GM23338 (cell line): ENCODE results near the gene FHL2. TPM values are rescaled to one million over a fixed set of nuclear protein-coding genes. Genes with fewer than 3 reads are reported as not detected.

ENCODE experiments used
- ATAC-seq: fragments of 200-7000 bp; cut with Tn5 transposase; 3 replicates; pipeline ENCODE4 v1.9.1; 2020
- DNase-seq: peaks from one replicate; pipeline ENCODE4 v3.0.0-alpha.2; 2015; ENCODE audit warnings: low spot score
- H2AFZ ChIP-seq: fragments of 200-600 bp; sonication (generic); 2 replicates; pipeline ENCODE4 v1.8.0; 2016; ENCODE audit warnings: antibody characterized with exemption, mild to moderate bottlenecking, moderate library complexity
- H3F3A ChIP-seq: fragments of 200-600 bp; sonication (generic); replicated peaks from 2 replicates; pipeline ENCODE4 v1.8.0; 2017; ENCODE audit warnings: antibody characterized with exemption, mixed run types, low read depth
- H3K27ac ChIP-seq: fragments of 200-600 bp; sonication (generic); 2 replicates; pipeline ENCODE4 v1.6.1; 2016; ENCODE audit warnings: low read depth
- H3K27me3 ChIP-seq: fragments of 200-600 bp; sonication (generic); 2 replicates; pipeline ENCODE4 v1.8.0; 2016; ENCODE audit warnings: mild to moderate bottlenecking, mixed run types, moderate library complexity; ENCODE audit not compliant: insufficient read depth
- H3K36me3 ChIP-seq: fragments of 200-600 bp; sonication (generic); 2 replicates; pipeline ENCODE4 v1.8.0; 2016; ENCODE audit warnings: mild to moderate bottlenecking; ENCODE audit not compliant: insufficient read depth
- H3K4me1 ChIP-seq: fragments of 200-600 bp; sonication (generic); 2 replicates; pipeline ENCODE4 v1.8.0; 2016; ENCODE audit warnings: mild to moderate bottlenecking, moderate library complexity; ENCODE audit not compliant: insufficient read depth
- H3K4me2 ChIP-seq: fragments of 200-600 bp; sonication (generic); 2 replicates; pipeline ENCODE4 v1.7.1; 2017; ENCODE audit warnings: mixed run types
- H3K4me3 ChIP-seq: fragments of 200-600 bp; sonication (generic); 2 replicates; pipeline ENCODE4 v1.6.1; 2016; ENCODE audit warnings: mixed run types
- H3K79me2 ChIP-seq: fragments of 200-600 bp; sonication (generic); replicated peaks from 2 replicates; pipeline ENCODE4 v1.8.0; 2017; ENCODE audit warnings: mild to moderate bottlenecking; ENCODE audit not compliant: insufficient read depth
- H3K9me2 ChIP-seq: fragments of 200-600 bp; sonication (generic); 2 replicates; pipeline ENCODE4 v1.8.0; 2017; ENCODE audit not compliant: insufficient read depth
- H4K20me1 ChIP-seq: fragments of 200-600 bp; sonication (generic); replicated peaks from 2 replicates; pipeline ENCODE4 v1.8.0; 2017; ENCODE audit warnings: mild to moderate bottlenecking; ENCODE audit not compliant: insufficient read depth
- H3K27ac Mint-ChIP-seq: 2 replicates; pipeline ENCODE4 v1.8.0; 2020; ENCODE audit warnings: inconsistent platforms, mild to moderate bottlenecking, moderate library complexity, mixed read lengths
- H3K27me3 Mint-ChIP-seq: 3 replicates; pipeline ENCODE4 v1.8.0; 2022; ENCODE audit warnings: low read depth, mild to moderate bottlenecking, moderate library complexity, mixed read lengths, inconsistent platforms; ENCODE audit not compliant: insufficient read depth, poor library complexity
- H3K36me3 Mint-ChIP-seq: 3 replicates; pipeline ENCODE4 v1.8.0; 2021; ENCODE audit warnings: low read depth, mild to moderate bottlenecking, inconsistent platforms, moderate library complexity, mixed read lengths
- H3K4me1 Mint-ChIP-seq: 3 replicates; pipeline ENCODE4 v1.8.0; 2020; ENCODE audit warnings: mild to moderate bottlenecking, inconsistent platforms, mixed read lengths
- H3K4me3 Mint-ChIP-seq: 3 replicates; pipeline ENCODE4 v1.8.0; 2021; ENCODE audit warnings: moderate library complexity, mild to moderate bottlenecking, inconsistent platforms, mixed read lengths
- H3K9me3 Mint-ChIP-seq: 3 replicates; pipeline ENCODE4 v1.8.0; 2020; ENCODE audit warnings: moderate library complexity, mild to moderate bottlenecking, inconsistent platforms, mixed read lengths
- CREB1 ChIP-seq: fragments of 250-450 bp; sonication (Bioruptor Pico); IDR thresholded peaks from 2 replicates; pipeline ENCODE4 v1.5.0; 2020; ENCODE audit warnings: low read depth, mild to moderate bottlenecking, moderate library complexity
- EZH2 ChIP-seq: fragments of 200-600 bp; sonication (generic); IDR thresholded peaks from one replicate; pipeline ENCODE4 v1.8.0; 2017; ENCODE audit warnings: antibody characterized with exemption, mild to moderate bottlenecking, low read depth; ENCODE audit not compliant: unreplicated experiment
- EZH2phosphoT487 ChIP-seq: fragments of 200-600 bp; sonication (generic); IDR thresholded peaks from one replicate; pipeline ENCODE4 v1.8.1; 2018; ENCODE audit warnings: antibody characterized with exemption; ENCODE audit not compliant: unreplicated experiment
- JUNB ChIP-seq: IDR thresholded peaks from one replicate; pipeline ENCODE4 v1.6.1; 2016; ENCODE audit warnings: antibody characterized with exemption; ENCODE audit not compliant: unreplicated experiment
- NANOG ChIP-seq: IDR thresholded peaks from 2 replicates; pipeline ENCODE4 v1.6.1; 2016; ENCODE audit warnings: antibody characterized with exemption, borderline replicate concordance
- POLR2AphosphoS5 ChIP-seq: IDR thresholded peaks from 2 replicates; pipeline ENCODE4 v1.6.1; 2016; ENCODE audit warnings: antibody characterized with exemption, low read depth
- STAT1 ChIP-seq: IDR thresholded peaks from one replicate; pipeline ENCODE4 v1.6.1; 2016; ENCODE audit warnings: antibody characterized with exemption; ENCODE audit not compliant: unreplicated experiment
- ZNF114 ChIP-seq: fragments of 250-450 bp; sonication (Bioruptor Pico); IDR thresholded peaks from 2 replicates; pipeline ENCODE4 v1.5.0; 2020; ENCODE audit warnings: mild to moderate bottlenecking, moderate library complexity
- ZNF331 ChIP-seq: fragments of 250-450 bp; sonication (Bioruptor Pico); IDR thresholded peaks from 2 replicates; pipeline ENCODE4 v1.5.0; 2020; ENCODE audit warnings: low read depth, mild to moderate bottlenecking, moderate library complexity
- polyA plus RNA-seq: library from polyadenylated mRNA; unstranded; fragments of >200 nt; fragmentation: Nextera tagmentation; extraction: Ambion mirVana; gene quantifications from 2 replicates; pipeline ENCODE4 v1.2.1, GENCODE V29; 2016
- total RNA-seq: library from RNA; depleted of rRNA; stranded (reverse); fragments of >200 nt; shearing (Covaris generic); gene quantifications from 2 replicates; pipeline ENCODE4 v1.2.3, GENCODE V29; 2014
- TF ChIP-seq, protein P1 (sequence below): fragments of 250-450 bp; sonication (Bioruptor Pico); IDR thresholded peaks from 2 replicates; pipeline ENCODE4 v1.5.0; 2020; ENCODE audit warnings: mild to moderate bottlenecking, moderate library complexity
- TF ChIP-seq, protein P2 (sequence below): IDR thresholded peaks from 2 replicates; pipeline ENCODE4 v1.6.1; 2016; ENCODE audit warnings: antibody characterized with exemption
- TF ChIP-seq, protein P3 (sequence below), 2 experiments: fragments of 200-600 bp in 1 of 2; sonication (generic) in 1 of 2; conservative IDR thresholded peaks; 2 replicates each; pipeline versions ENCODE4 v1.5.1 to v1.6.1; 2016 to 2017; ENCODE audit warnings: antibody characterized with exemption in 2 of 2, low read depth in 2 of 2, mild to moderate bottlenecking in 2 of 2, moderate library complexity in 1 of 2
- TF ChIP-seq, protein P4 (sequence below): IDR thresholded peaks from one replicate; pipeline ENCODE4 v1.6.1; 2018; ENCODE audit warnings: antibody characterized with exemption; ENCODE audit not compliant: unreplicated experiment

Gene FHL2
- total and polyA plus RNA-seq, 2 experiments from 2014 or later, result 29.0 to 30.9 TPM

DNA sequence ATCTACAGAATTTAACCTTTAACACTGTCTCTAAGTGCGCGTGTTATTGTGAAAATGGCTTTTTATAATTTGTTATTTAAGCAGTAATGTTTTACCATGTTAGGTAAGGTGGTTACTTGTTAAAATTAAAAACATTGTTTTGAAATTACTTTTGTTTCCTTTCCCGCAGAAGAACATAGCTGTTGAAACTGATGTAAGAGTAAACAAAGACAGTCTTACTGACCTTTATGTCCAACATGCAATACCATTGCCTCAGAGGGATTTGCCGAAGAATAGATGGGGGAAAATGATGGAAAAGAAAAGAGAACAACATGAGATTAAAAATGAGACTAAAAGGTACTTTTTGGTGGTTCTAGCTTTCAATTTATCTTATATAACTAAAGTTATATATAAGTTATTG lies 59.4 kb downstream of the FHL2 start:
- Mint-ChIP-seq H3K9me3 (no peaks in the 10 kb centered on the region), H3K4me3 (peak overlapping the region; percentile 30; the same call in 1 of the 3 replicates), H3K36me3 (peaks cover 32% of the 10 kb centered on the region), H3K4me1 (peaks cover 6% of the 10 kb centered on the region; the same call in 1 of the 3 replicates), H3K27me3 (peaks cover 6% of the 10 kb centered on the region), H3K27ac (no peak overlapping the region)
- Histone ChIP-seq H3K27ac (no peak overlapping the region), H3F3A (no peaks in the 10 kb centered on the region), H3K27me3 (no peaks in the 10 kb centered on the region), H4K20me1 (peaks cover 16% of the 10 kb centered on the region; the same call in 1 of the 2 replicates), H3K4me1 (peaks cover 18% of the 10 kb centered on the region), H3K4me2 (peak overlapping the region; percentile 96; the same call in 1 of the 2 replicates), H3K9me2 (no peaks in the 10 kb centered on the region), H3K79me2 (peaks cover 52% of the 10 kb centered on the region), H3K36me3 (peaks cover 42% of the 10 kb centered on the region), H3K4me3 (no peak overlapping the region), H2AFZ (no peak overlapping the region)
- DNase-seq (no peak), ATAC-seq (no peak)
- TF ChIP-seq, protein P1, sequence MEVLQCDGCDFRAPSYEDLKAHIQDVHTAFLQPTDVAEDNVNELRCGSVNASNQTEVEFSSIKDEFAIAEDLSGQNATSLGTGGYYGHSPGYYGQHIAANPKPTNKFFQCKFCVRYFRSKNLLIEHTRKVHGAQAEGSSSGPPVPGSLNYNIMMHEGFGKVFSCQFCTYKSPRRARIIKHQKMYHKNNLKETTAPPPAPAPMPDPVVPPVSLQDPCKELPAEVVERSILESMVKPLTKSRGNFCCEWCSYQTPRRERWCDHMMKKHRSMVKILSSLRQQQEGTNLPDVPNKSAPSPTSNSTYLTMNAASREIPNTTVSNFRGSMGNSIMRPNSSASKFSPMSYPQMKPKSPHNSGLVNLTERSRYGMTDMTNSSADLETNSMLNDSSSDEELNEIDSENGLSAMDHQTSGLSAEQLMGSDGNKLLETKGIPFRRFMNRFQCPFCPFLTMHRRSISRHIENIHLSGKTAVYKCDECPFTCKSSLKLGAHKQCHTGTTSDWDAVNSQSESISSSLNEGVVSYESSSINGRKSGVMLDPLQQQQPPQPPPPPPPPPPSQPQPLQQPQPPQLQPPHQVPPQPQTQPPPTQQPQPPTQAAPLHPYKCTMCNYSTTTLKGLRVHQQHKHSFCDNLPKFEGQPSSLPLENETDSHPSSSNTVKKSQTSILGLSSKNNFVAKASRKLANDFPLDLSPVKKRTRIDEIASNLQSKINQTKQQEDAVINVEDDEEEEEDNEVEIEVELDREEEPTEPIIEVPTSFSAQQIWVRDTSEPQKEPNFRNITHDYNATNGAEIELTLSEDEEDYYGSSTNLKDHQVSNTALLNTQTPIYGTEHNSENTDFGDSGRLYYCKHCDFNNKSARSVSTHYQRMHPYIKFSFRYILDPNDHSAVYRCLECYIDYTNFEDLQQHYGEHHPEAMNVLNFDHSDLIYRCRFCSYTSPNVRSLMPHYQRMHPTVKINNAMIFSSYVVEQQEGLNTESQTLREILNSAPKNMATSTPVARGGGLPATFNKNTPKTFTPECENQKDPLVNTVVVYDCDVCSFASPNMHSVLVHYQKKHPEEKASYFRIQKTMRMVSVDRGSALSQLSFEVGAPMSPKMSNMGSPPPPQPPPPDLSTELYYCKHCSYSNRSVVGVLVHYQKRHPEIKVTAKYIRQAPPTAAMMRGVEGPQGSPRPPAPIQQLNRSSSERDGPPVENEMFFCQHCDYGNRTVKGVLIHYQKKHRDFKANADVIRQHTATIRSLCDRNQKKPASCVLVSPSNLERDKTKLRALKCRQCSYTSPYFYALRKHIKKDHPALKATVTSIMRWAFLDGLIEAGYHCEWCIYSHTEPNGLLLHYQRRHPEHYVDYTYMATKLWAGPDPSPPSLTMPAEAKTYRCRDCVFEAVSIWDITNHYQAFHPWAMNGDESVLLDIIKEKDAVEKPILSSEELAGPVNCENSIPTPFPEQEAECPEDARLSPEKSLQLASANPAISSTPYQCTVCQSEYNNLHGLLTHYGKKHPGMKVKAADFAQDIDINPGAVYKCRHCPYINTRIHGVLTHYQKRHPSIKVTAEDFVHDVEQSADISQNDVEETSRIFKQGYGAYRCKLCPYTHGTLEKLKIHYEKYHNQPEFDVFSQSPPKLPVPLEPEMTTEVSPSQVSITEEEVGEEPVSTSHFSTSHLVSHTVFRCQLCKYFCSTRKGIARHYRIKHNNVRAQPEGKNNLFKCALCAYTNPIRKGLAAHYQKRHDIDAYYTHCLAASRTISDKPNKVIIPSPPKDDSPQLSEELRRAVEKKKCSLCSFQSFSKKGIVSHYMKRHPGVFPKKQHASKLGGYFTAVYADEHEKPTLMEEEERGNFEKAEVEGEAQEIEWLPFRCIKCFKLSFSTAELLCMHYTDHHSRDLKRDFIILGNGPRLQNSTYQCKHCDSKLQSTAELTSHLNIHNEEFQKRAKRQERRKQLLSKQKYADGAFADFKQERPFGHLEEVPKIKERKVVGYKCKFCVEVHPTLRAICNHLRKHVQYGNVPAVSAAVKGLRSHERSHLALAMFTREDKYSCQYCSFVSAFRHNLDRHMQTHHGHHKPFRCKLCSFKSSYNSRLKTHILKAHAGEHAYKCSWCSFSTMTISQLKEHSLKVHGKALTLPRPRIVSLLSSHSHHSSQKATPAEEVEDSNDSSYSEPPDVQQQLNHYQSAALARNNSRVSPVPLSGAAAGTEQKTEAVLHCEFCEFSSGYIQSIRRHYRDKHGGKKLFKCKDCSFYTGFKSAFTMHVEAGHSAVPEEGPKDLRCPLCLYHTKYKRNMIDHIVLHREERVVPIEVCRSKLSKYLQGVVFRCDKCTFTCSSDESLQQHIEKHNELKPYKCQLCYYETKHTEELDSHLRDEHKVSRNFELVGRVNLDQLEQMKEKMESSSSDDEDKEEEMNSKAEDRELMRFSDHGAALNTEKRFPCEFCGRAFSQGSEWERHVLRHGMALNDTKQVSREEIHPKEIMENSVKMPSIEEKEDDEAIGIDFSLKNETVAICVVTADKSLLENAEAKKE (CRISPR knock-in tag), result no peak
- no peak for TF ChIP-seq CREB1
- no peak for TF ChIP-seq EZH2phosphoT487
- no peak for TF ChIP-seq JUNB
- TF ChIP-seq ZNF331, result no peak
- no peak for TF ChIP-seq ZNF114
- TF ChIP-seq, protein P2, sequence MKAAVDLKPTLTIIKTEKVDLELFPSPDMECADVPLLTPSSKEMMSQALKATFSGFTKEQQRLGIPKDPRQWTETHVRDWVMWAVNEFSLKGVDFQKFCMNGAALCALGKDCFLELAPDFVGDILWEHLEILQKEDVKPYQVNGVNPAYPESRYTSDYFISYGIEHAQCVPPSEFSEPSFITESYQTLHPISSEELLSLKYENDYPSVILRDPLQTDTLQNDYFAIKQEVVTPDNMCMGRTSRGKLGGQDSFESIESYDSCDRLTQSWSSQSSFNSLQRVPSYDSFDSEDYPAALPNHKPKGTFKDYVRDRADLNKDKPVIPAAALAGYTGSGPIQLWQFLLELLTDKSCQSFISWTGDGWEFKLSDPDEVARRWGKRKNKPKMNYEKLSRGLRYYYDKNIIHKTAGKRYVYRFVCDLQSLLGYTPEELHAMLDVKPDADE, result no peak
- TF ChIP-seq POLR2AphosphoS5, result no peak
- TF ChIP-seq STAT1, result no peak
- TF ChIP-seq, protein P3, sequence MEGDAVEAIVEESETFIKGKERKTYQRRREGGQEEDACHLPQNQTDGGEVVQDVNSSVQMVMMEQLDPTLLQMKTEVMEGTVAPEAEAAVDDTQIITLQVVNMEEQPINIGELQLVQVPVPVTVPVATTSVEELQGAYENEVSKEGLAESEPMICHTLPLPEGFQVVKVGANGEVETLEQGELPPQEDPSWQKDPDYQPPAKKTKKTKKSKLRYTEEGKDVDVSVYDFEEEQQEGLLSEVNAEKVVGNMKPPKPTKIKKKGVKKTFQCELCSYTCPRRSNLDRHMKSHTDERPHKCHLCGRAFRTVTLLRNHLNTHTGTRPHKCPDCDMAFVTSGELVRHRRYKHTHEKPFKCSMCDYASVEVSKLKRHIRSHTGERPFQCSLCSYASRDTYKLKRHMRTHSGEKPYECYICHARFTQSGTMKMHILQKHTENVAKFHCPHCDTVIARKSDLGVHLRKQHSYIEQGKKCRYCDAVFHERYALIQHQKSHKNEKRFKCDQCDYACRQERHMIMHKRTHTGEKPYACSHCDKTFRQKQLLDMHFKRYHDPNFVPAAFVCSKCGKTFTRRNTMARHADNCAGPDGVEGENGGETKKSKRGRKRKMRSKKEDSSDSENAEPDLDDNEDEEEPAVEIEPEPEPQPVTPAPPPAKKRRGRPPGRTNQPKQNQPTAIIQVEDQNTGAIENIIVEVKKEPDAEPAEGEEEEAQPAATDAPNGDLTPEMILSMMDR (conservative IDR thresholded peaks at IDR 0.05; ENCODE audit: low read depth in 2 of 2), result no peak
- TF ChIP-seq, protein P4, sequence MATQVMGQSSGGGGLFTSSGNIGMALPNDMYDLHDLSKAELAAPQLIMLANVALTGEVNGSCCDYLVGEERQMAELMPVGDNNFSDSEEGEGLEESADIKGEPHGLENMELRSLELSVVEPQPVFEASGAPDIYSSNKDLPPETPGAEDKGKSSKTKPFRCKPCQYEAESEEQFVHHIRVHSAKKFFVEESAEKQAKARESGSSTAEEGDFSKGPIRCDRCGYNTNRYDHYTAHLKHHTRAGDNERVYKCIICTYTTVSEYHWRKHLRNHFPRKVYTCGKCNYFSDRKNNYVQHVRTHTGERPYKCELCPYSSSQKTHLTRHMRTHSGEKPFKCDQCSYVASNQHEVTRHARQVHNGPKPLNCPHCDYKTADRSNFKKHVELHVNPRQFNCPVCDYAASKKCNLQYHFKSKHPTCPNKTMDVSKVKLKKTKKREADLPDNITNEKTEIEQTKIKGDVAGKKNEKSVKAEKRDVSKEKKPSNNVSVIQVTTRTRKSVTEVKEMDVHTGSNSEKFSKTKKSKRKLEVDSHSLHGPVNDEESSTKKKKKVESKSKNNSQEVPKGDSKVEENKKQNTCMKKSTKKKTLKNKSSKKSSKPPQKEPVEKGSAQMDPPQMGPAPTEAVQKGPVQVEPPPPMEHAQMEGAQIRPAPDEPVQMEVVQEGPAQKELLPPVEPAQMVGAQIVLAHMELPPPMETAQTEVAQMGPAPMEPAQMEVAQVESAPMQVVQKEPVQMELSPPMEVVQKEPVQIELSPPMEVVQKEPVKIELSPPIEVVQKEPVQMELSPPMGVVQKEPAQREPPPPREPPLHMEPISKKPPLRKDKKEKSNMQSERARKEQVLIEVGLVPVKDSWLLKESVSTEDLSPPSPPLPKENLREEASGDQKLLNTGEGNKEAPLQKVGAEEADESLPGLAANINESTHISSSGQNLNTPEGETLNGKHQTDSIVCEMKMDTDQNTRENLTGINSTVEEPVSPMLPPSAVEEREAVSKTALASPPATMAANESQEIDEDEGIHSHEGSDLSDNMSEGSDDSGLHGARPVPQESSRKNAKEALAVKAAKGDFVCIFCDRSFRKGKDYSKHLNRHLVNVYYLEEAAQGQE, result no peak
- TF ChIP-seq EZH2, result no peak
- TF ChIP-seq NANOG, result no peak
